Type B pancreatic cell (in vitro differentiated cells): ENCODE results near the gene PAPOLB. TPM values are rescaled to one million over a fixed set of nuclear protein-coding genes. Genes with fewer than 3 reads are reported as not detected.

Experiments
- DNase-seq: peaks from one replicate; pipeline ENCODE4 v3.0.0; 2021; ENCODE audit warnings: mixed read lengths; ENCODE audit not compliant: unreplicated experiment; ENCODE audit errors: extremely low spot score
- H3K27ac Mint-ChIP-seq: 2 replicates; pipeline ENCODE4 v1.8.0; 2021; ENCODE audit warnings: mild to moderate bottlenecking, mixed read lengths
- H3K27me3 Mint-ChIP-seq: 2 replicates; pipeline ENCODE4 v1.8.0; 2021; ENCODE audit warnings: mixed read lengths
- H3K36me3 Mint-ChIP-seq: 2 replicates; pipeline ENCODE4 v1.8.0; 2021; ENCODE audit warnings: mixed read lengths
- H3K4me1 Mint-ChIP-seq: one replicate; pipeline ENCODE4 v1.8.0; 2021; ENCODE audit warnings: mixed read lengths; ENCODE audit not compliant: unreplicated experiment
- H3K4me3 Mint-ChIP-seq: 2 replicates; pipeline ENCODE4 v1.8.0; 2021; ENCODE audit warnings: mild to moderate bottlenecking, mixed read lengths
- H3K9me3 Mint-ChIP-seq: 2 replicates; pipeline ENCODE4 v1.8.0; 2021; ENCODE audit warnings: mixed read lengths
- CTCF ChIP-seq: fragments of 200-600 bp; sonication (generic); conservative IDR thresholded peaks from 2 replicates; pipeline ENCODE4 v1.5.0; 2021; ENCODE audit warnings: antibody characterized with exemption, mild to moderate bottlenecking
- total RNA-seq: library from RNA; stranded (reverse); gene quantifications from 2 replicates; pipeline ENCODE4 v1.2.1, GENCODE V29; 2021; ENCODE audit warnings: low replicate concordance

The PAPOLB gene
- total RNA-seq, 1 donor from 2014 or later: 0.56 TPM

GRCh38 chr7:4854916-4855315 is 6.9 kb downstream of the PAPOLB start:
- Mint-ChIP-seq H3K9me3 (peaks cover 5% of the 10 kb centered on the region), H3K36me3 (peaks cover 9% of the 10 kb centered on the region), H3K4me1 (no peaks in the 10 kb centered on the region), H3K27me3 (no peaks in the 10 kb centered on the region), H3K27ac (no peak overlapping the region), H3K4me3 (no peak overlapping the region)
- TF ChIP-seq CTCF: no peak
- DNase-seq: no peak

- no peak overlapping the region for H3K27ac Mint-ChIP-seq
- TF ChIP-seq CTCF: no peak
Observed at GRCh38 chr7:4851459-4852422, 10.1 kb downstream of the PAPOLB start.

GRCh38 chr7:4850262-4850795 is 11.5 kb downstream of the PAPOLB start:
- no peak for TF ChIP-seq CTCF
- no peak for DNase-seq
- peaks cover 9% of the 10 kb centered on the region for H3K36me3 Mint-ChIP-seq
- no peak overlapping the region for H3K27ac Mint-ChIP-seq
- peaks cover 4% of the 10 kb centered on the region for H3K27me3 Mint-ChIP-seq
- peaks cover 5% of the 10 kb centered on the region for H3K4me1 Mint-ChIP-seq
- no peak overlapping the region for H3K4me3 Mint-ChIP-seq
- peaks cover 5% of the 10 kb centered on the region for H3K9me3 Mint-ChIP-seq

More at GRCh38 chr7:4851459-4852422, 10.1 kb downstream of the PAPOLB start:
- DNase-seq: no peak
- Mint-ChIP-seq H3K4me3 (no peak overlapping the region), H3K36me3 (peaks cover 9% of the 10 kb centered on the region), H3K9me3 (peaks cover 5% of the 10 kb centered on the region), H3K4me1 (no peaks in the 10 kb centered on the region), H3K27me3 (no peaks in the 10 kb centered on the region)

GRCh38 chr7:4849390-4849789 is 12.4 kb downstream of the PAPOLB start:
- H3K27me3 Mint-ChIP-seq: peaks cover 11% of the 10 kb centered on the region
- no peak overlapping the region for H3K27ac Mint-ChIP-seq

GRCh38 chr7:4845740-4846142 is 16.1 kb downstream of the PAPOLB start:
- Mint-ChIP-seq H3K4me3 (no peak overlapping the region), H3K27me3 (peaks cover 11% of the 10 kb centered on the region), H3K36me3 (no peaks in the 10 kb centered on the region), H3K27ac (no peak overlapping the region), H3K4me1 (peaks cover 6% of the 10 kb centered on the region), H3K9me3 (no peaks in the 10 kb centered on the region)
- peak; percentile 51 for TF ChIP-seq CTCF
- no peak for DNase-seq

More at GRCh38 chr7:4849390-4849789, 12.4 kb downstream of the PAPOLB start:
- no peak for DNase-seq
- H3K4me1 Mint-ChIP-seq: peaks cover 6% of the 10 kb centered on the region
- peaks cover 5% of the 10 kb centered on the region for H3K9me3 Mint-ChIP-seq
- peaks cover 9% of the 10 kb centered on the region for H3K36me3 Mint-ChIP-seq
- peak; percentile 52 for TF ChIP-seq CTCF
- no peak overlapping the region for H3K4me3 Mint-ChIP-seq
